HG02642 (cell line): ENCODE results near the gene VDR.

Experiments
- ATAC-seq: cut with Tn5 transposase; IDR thresholded peaks from one replicate; pipeline ENCODE4 v1.9.1; 2021; ENCODE audit warnings: mild to moderate bottlenecking; ENCODE audit not compliant: unreplicated experiment, poor library complexity

Gene VDR

GRCh38 chr12:47876440-47876960 lies 28.3 kb downstream of the VDR start:
- no peak for ATAC-seq

GRCh38 chr12:47875746-47876439 lies 28.9 kb downstream of the VDR start:
- no peak for ATAC-seq

DNA sequence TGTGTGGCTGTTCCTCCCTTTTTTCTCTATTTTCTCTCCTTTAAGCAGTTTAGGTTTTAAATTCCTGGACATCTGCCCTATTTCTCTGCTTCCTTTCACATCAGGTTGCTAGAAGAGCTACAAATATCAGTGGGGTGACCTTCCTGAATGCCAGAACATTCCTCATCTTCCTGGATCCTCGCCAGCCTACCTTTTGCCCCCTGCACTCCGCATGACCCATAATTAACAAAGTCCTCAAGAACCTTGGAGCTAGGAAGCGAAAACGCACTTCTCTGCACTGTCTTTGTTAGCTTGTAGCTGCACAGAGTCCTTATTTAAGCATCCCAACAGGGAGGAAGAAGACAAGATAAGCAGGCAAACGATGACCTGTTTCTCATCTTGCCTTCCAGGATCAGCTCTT lies 30.5 kb downstream of the VDR start:
- ATAC-seq = no peak

GRCh38 chr12:47870175-47870781 lies 34.5 kb downstream of the VDR start:
- ATAC-seq = peak; percentile 34

GRCh38 chr12:47868552-47869031 lies 36.2 kb downstream of the VDR start:
- peak; percentile 72 for ATAC-seq

GRCh38 chr12:47868041-47868440 lies 36.8 kb downstream of the VDR start:
- ATAC-seq = peak; percentile 16

DNA sequence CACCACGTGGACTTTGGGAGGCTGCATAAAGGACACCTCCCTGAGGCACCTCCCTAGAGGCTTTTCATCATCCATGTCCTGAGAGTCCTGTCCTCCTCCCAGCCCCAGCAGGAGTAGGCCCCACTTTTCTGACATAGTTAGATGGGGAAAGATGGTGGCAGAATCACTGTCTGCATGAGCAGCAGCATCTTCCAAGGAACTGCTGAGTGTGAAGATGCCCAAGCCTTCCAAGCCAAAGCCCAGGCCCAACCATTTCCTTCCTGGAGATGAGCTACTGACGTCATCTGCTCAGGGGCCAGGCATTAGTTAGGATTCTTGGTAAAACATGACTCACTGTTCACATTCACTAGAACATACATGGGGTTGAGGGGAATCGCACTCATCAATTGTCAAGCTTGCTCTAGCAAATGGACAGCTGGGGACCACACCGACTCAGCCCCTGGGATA lies 37.3 kb downstream of the VDR start:
- ATAC-seq = no peak

GRCh38 chr12:47864646-47865235 lies 40.1 kb downstream of the VDR start:
- ATAC-seq = no peak

- ATAC-seq = no peak
These were observed 40.8 kb downstream of the VDR start for GRCh38 chr12:47863985-47864384.

DNA sequence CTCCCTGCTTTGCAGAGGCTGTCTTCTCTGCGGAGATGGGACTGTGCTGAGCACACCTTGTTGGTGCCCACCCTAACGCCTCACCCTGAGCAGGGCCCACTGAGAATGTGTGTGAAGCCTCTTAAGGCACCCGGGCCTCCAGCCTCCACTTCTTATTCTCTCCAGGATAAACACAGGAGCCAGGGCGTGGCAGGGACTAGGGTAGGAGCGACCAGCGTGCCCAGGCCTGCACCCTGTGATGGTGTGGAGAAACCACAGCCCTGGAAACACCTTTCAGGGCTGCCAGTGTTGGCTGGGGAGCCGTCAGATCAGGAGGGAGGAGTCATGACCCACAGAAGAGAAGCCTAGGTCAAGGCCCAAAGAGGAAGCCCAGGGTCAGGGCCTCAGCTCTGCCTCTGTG lies 41.3 kb downstream of the VDR start:
- no peak for ATAC-seq

GRCh38 chr12:47862881-47863280 lies 41.9 kb downstream of the VDR start:
- ATAC-seq = no peak

DNA sequence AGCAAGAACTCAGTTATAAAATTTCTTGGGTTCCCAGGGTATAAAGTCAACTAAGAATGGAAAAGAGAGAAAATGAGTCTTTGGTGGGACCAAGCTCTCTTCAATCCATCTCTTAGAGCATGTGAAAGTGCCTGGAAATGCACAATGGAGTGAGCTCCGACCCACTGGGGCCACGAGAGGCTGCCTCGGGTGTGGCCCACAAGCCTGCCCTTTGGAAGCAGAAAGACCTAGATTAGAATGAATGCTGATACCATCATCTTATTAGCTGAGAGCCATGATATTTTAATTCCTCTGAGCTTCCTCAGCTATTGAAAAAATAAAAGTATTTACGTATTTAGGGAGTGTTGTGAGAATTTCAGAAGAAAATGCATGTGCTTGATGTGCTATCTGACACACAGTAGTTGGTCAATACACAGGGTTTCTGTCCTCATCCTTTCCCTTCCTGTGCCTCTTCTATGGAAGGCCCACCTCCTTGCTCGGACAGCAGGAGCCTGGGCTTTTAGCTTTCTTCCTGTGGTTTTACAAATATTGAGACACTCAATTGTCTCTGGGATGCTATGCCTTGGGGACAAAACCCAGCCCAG lies 42.5 kb downstream of the VDR start:
- ATAC-seq = no peak

- no peak for ATAC-seq
These were observed 43.9 kb downstream of the VDR start for GRCh38 chr12:47860873-47861272.

GRCh38 chr12:47860279-47860841 lies 44.4 kb downstream of the VDR start:
- no peak for ATAC-seq

DNA sequence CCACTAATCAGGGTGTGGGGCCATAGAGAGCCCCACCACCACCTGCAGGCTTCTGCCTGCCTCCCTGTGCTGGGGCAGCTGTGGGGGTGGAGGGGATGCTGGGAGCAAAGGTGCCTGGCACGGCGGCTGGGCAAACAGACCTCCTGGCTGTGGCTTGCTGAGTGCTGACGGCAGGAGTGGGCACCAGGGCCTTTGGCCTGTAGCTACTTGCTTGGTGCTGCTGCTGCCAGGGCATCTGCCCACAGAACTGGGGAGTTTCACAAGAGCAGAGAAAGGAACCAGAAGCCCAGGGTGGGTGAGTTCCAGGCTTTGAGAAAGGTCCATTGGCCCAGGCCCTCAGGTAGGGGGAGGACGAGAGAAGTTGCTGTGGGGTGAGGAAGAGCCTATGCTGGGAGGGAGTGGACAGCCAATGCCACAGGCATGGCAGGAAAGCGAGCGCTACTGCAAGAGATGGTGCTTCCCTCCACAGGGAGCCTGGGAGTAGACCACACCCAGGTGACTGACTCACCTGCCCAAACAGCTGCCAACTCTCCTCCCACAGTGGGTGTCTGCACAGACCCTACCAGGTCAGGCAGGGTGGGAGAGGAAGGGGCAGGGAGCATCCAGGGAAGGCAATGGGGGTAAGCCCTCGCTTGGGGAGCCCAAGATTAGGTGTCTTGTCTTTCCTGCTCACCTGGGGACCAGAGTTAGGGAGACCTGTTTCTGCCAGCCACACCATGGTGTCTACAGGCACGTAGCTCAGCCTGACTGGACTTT lies 46.1 kb downstream of the VDR start:
- no peak for ATAC-seq

DNA sequence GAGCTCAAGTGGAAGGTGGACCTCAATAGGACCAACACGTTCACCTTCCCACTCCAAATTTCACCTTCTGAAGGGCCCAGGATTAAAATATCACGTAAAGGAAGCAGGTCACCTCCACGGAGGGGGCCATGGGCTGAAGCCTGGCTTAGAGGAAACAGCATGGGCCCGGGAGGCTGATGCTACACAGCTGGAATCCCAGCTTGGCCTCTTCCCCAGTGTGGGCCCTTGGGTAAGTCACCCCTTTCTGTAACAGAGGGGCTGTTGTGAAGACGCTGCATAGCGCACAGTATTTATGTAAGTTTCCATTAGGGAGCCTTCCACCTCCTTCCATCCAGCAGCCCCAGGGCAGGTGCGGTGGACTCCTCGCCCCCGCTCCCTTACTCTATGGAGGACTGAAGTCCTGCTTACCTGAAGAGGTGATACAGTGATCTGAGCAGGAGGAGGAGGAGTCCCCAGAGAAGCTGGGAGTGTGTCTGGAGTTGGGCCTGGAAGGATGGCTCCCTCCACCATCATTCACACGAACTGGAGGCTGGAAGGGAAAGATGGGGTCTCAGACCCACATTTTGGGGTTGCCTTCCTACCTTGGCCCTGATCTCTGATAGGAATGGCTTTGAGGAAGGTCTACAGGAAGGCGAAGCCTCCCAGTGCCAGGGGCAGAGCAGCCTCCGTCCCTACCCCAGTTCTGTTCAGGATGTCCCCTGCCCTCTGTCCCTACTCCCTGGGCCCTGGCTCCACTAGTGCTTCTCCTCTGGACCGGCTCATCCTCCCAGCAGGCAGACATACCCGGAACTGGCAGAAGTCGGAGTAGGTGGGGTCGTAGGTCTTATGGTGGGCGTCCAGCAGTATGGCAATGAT lies 47.8 kb downstream of the VDR start:
- no peak for ATAC-seq

DNA sequence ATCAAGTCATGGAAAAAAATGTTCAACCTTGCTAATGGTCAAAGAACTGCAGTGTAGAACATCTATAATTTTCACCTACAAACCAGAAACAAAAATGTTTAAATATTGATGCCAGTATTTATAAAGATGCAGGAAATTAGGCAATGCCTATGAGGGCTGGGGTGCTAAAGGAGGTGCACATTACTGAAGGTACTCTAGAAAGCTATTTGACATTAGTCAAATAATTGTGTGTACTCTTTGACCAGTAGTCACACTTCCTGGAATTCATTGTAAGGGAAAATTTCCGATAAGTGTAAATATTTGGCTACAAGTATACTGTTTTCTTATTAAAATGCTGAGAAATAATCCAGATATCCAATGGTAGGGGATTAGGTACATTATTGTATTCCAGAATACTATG lies 48.7 kb downstream of the VDR start:
- ATAC-seq = no peak

DNA sequence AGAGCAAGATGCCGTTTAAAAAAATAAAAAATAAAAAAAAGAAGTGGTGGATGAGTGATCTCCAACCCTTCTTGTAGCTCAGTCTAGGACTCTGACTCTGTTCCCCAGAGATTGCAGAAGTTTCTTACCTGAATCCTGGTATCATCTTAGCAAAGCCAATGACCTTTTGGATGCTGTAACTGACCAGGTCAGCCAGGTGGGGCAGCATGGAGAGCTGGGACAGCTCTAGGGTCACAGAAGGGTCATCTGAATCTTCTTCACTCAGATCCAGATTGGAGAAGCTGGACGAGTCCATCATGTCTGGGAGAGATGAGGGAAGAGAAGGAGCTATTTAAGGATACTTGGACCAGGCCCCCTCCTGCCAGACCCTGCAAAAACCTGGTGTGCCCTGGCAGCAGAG lies 49.3 kb downstream of the VDR start:
- no peak for ATAC-seq

DNA sequence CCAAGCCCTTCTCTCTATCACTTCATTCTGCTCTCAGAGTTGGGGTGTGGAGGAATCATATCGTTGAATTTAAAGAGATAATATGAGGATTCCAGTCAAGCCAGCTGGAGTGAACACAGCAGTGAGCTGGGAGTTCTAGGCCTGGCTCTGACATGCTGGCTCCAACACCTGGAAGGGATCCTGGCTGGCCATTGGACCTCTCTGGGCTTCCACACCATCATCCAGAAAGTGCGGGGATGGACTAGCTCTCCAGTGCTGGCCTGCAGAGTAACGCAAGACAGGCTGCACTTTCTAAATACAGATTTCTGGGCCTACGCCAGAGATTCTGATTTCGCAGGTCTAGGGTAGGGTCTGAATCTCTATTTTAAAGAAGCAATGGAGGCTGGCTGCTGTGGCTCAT lies 50.3 kb downstream of the VDR start:
- ATAC-seq = no peak
